ENCODE results near the gene MAP1S. TPM values are rescaled to one million over a fixed set of nuclear protein-coding genes. Genes with fewer than 3 reads are reported as not detected.

MAP1S gene
- total RNA-seq, 2 experiments from 2014 or later = 18.1 to 21.4 TPM

DNA sequence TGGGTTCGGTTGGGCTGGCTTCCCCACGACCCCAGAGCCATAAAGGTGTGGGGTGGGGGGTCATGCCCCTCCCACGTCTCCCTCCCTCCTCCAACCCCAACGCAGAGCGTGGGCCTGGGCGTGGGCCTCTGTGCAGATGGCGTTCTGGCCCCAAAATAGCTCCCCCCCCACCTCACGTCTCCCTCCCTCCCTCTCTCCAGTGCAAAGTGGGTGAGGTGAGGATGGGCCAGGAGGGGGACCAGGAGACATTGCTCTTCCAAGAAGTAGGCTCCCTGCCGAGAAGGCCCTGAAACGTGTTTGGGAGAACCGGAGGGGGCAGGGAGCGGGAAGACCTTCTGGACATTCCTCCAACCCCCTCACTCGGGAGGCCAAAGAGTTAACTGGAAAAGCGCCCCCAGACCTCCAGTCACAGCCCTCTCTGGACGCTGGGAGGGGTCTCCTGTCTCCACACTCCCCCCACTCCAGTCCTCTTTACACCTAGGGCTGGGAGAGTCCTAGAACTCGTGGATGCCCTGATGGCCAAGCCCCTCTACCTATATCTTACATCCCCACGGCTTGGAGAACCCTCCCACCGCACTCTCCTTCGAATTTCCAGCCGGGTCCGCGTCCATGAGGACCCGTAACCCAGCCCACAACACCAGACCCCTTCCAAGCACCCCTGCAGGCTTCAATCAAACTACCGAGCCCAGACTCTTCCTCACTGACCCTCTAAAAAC is 32.0 kb upstream of the MAP1S start:
- TF ChIP-seq, protein P1, sequence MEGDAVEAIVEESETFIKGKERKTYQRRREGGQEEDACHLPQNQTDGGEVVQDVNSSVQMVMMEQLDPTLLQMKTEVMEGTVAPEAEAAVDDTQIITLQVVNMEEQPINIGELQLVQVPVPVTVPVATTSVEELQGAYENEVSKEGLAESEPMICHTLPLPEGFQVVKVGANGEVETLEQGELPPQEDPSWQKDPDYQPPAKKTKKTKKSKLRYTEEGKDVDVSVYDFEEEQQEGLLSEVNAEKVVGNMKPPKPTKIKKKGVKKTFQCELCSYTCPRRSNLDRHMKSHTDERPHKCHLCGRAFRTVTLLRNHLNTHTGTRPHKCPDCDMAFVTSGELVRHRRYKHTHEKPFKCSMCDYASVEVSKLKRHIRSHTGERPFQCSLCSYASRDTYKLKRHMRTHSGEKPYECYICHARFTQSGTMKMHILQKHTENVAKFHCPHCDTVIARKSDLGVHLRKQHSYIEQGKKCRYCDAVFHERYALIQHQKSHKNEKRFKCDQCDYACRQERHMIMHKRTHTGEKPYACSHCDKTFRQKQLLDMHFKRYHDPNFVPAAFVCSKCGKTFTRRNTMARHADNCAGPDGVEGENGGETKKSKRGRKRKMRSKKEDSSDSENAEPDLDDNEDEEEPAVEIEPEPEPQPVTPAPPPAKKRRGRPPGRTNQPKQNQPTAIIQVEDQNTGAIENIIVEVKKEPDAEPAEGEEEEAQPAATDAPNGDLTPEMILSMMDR (IDR thresholded peaks at IDR 0.05) = no peak
- H3K27me3 Mint-ChIP-seq = peaks cover 83% of the 10 kb centered on the region
- H3K4me1 Mint-ChIP-seq (ENCODE audit: low read depth) = peaks cover 12% of the 10 kb centered on the region
- DNase-seq (no peak), ATAC-seq (ENCODE audit: poor library complexity) (no peak)
- H3K27me3 ChIP-seq (ENCODE audit: control insufficient read depth in 1 of 2, insufficient read depth in 2 of 2, low read length in 2 of 2) = peaks cover 51 to 74% of the 10 kb centered on the region in 2 experiments
- no peak overlapping the region for H3K27ac Mint-ChIP-seq
- H3K4me1 ChIP-seq (ENCODE audit: insufficient read depth, low read length) = peaks cover 27% of the 10 kb centered on the region
- CTCF ChIA-PET = no interaction called here
- H3K27ac ChIP-seq (ENCODE audit: low read depth in 1 of 2, low read length in 2 of 2) = no peak overlapping the region
- intact Hi-C loops (cut with DNase I, micrococcal nuclease) = no loop called here
- peak overlapping the region; percentile 35 for H3K4me3 Mint-ChIP-seq
- peaks cover 0 to 17% of the 10 kb centered on the region in 2 experiments for H3K9me3 ChIP-seq (ENCODE audit: control insufficient read depth in 1 of 2, insufficient read depth in 1 of 2, low read length in 2 of 2)
- H3K9me3 Mint-ChIP-seq = no peaks in the 10 kb centered on the region
- H3K4me3 ChIP-seq (ENCODE audit: low read length) = no peak overlapping the region
- POLR2A ChIA-PET = no interaction called here
- H3K36me3 ChIP-seq (ENCODE audit: insufficient read depth, low read length) = no peaks in the 10 kb centered on the region
- H3K36me3 Mint-ChIP-seq (ENCODE audit: low read depth) = no peaks in the 10 kb centered on the region

DNA sequence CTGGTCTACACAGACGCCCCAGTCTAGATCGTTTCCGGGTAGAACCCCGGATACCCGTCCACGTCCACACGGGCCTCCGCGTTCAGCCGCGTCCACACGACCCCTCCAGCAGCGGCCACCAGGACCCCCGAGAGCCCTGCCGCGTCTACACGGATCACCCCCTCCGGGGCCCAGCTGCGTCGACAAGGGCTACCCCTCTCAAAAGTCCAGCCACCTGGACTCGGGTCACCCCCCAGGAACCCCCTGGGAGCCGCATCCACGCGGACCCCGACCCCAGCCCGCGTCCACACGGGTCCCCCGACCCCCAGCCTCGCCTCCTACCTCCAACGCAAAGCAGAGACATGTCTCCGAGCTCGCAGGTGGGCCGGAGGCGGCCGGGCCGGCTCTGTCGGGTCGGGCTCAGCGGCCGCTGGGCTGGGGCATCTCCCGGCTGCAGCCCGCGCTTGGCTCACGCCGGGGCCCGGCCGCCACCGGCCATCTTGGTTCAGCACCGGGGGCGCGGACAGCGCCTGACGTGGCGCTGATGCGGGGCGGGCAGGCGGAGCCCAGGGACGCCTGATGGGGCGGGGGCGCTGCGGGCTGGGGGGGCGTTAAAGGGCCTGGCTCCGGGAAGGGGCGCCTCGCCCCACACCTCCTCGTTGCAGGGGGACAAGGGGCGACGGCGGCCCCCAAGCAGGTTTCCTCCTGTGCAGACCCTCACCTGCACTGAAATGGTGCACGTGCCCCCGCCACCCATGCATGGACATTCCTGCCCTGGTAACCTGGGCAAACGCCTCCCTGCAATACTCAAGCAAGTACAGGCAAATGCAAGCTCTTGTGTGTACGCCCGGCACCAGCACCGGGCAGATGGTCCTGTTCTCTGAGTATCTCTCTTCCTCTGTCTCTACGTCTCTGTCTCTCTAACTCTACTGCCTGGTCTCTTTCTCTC is 31.2 kb upstream of the MAP1S start, which contains the start of gene UNC13A:
TSS of gene UNC13A (minus strand) at position 498 of the 928 bp plus-strand sequence. CDS start at position 343, 155 bp downstream.
- intact Hi-C loops (cut with DNase I, micrococcal nuclease) = no loop called here
- H3K36me3 ChIP-seq (ENCODE audit: insufficient read depth, low read length) = no peaks in the 10 kb centered on the region
- no peak within 1 kb of the TSS for H3K27ac ChIP-seq (ENCODE audit: low read depth in 1 of 2, low read length in 2 of 2)
- H3K27me3 ChIP-seq (ENCODE audit: control insufficient read depth in 1 of 2, insufficient read depth in 2 of 2, low read length in 2 of 2) = peaks cover 47 to 66% of the 10 kb centered on the region in 2 experiments
- Mint-ChIP-seq H3K9me3 (no peaks in the 10 kb centered on the region), H3K27ac (no peak within 1 kb of the TSS), H3K4me1 (ENCODE audit: low read depth) (peaks cover 12% of the 10 kb centered on the region), H3K36me3 (ENCODE audit: low read depth) (no peaks in the 10 kb centered on the region), H3K27me3 (peaks cover 83% of the 10 kb centered on the region), H3K4me3 (peak within 1 kb of the TSS; percentile 35)
- TF ChIP-seq, protein P1 (IDR thresholded peaks at IDR 0.05) = no peak
- peak in 12 of 14 experiments; percentile 14 to 72 (median 38) for DNase-seq
- POLR2A ChIA-PET = no interaction called here
- no peak within 1 kb of the TSS for H3K4me3 ChIP-seq (ENCODE audit: low read length)
- peak; percentile 88 for ATAC-seq (ENCODE audit: poor library complexity)
- CTCF ChIA-PET = no interaction called here
- peaks cover 27% of the 10 kb centered on the region for H3K4me1 ChIP-seq (ENCODE audit: insufficient read depth, low read length)
- H3K9me3 ChIP-seq (ENCODE audit: control insufficient read depth in 1 of 2, insufficient read depth in 1 of 2, low read length in 2 of 2) = peaks cover 0 to 17% of the 10 kb centered on the region in 2 experiments

DNA sequence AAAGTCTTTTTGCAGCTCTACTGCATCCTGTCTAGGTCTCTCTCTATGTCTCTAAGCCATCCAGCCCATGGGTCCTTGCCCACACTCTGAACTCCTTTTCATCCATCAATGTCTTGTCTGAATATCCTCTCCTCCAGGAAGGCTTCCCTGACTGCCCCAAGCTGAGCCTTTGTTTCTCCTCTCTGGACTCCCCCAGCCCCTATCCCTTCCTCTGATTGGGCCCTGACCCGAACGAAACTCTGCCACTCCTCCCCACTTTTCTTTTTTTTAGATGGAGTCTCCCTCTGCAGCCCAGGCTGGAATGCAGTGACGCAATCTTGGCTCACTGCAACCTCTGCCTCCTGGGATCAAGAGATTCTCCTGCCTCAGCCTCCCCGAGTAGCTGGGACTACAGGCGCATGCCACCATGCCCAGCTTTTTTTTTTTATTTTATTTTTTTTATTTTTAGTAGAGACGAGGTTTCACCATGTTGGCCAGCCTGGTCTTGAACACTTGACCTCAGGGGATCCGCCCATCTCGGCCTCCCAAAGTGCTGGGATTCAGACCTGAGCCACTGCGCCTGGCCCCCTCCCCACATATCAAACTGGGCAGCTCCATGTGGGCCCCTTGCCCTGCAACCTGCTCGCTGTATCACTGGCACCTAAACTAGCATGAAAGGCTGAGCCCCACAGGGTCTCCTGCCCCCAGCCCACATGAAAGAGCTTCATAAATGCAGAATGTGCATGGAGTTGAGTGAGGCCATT is 30.3 kb upstream of the MAP1S start:
- Histone ChIP-seq H3K4me3 (ENCODE audit: low read length) (no peak overlapping the region), H3K4me1 (ENCODE audit: insufficient read depth, low read length) (peaks cover 27% of the 10 kb centered on the region), H3K27ac (ENCODE audit: low read depth in 1 of 2, low read length in 2 of 2) (no peak overlapping the region), H3K9me3 (ENCODE audit: control insufficient read depth in 1 of 2, insufficient read depth in 1 of 2, low read length in 2 of 2) (peaks cover 0 to 17% of the 10 kb centered on the region in 2 experiments), H3K27me3 (ENCODE audit: control insufficient read depth in 1 of 2, insufficient read depth in 2 of 2, low read length in 2 of 2) (peaks cover 44 to 58% of the 10 kb centered on the region in 2 experiments), H3K36me3 (ENCODE audit: insufficient read depth, low read length) (no peaks in the 10 kb centered on the region)
- Mint-ChIP-seq H3K9me3 (no peaks in the 10 kb centered on the region), H3K27me3 (peaks cover 80% of the 10 kb centered on the region), H3K36me3 (ENCODE audit: low read depth) (no peaks in the 10 kb centered on the region), H3K27ac (no peak overlapping the region), H3K4me1 (ENCODE audit: low read depth) (peaks cover 12% of the 10 kb centered on the region), H3K4me3 (no peak overlapping the region)
- POLR2A ChIA-PET = no interaction called here
- ATAC-seq (ENCODE audit: poor library complexity) (no peak), DNase-seq (no peak)
- intact Hi-C loops (cut with DNase I, micrococcal nuclease) = no loop called here
- TF ChIP-seq, protein P1 (IDR thresholded peaks at IDR 0.05) = no peak
- CTCF ChIA-PET = no interaction called here
